ENCODE measurements around the gene KSR2. TPM values are rescaled to one million over a fixed set of nuclear protein-coding genes. Genes with fewer than 3 reads are reported as not detected.

Gene KSR2
- total RNA-seq, 1 experiment from 2014 or later, result 1.3 TPM

DNA sequence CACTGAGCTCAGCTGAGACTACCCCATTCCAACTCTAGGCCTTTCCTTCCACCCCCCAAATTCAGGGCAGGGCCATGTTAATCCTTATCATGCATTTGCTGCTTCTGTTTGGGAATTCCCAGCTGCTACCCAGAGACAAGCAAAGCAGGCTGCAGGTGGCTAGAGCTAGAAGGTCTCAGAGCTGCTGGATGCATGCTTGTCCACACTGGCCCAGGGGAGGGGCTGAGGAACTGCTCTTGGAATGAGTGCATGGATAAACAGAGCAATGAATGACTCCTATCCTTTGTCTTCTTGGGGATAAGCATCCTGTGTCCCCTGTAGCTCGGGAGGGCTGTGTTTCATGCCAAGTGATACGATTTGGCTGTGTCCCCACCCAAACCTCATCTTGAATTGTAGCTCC, 470.5 kb downstream of the KSR2 start:
- Histone ChIP-seq H2AK5ac (ENCODE audit: insufficient read length, low read length) (no peak overlapping the region), H2AFZ (ENCODE audit: low read length) (no peak overlapping the region), H2BK20ac (ENCODE audit: low read depth, low read length, poor library complexity, severe bottlenecking) (no peak overlapping the region), H3K56ac (ENCODE audit: insufficient read length, low read depth, low read length) (no peak overlapping the region), H2BK12ac (ENCODE audit: insufficient read length, low read depth, low read length) (no peak overlapping the region), H3K23me2 (ENCODE audit: insufficient read length, low read depth, low read length, poor library complexity, severe bottlenecking) (no peaks in the 10 kb centered on the region), H3K4me1 (ENCODE audit: insufficient read depth, low read length) (no peaks in the 10 kb centered on the region; the same call in 1 of the 2 replicates), H3K18ac (ENCODE audit: insufficient read length, low read depth, low read length) (no peak overlapping the region), H3K4me2 (ENCODE audit: insufficient read depth, insufficient read length, low read length) (no peak overlapping the region), H4K5ac (ENCODE audit: insufficient read length, low read depth, low read length) (no peak overlapping the region), H2BK120ac (ENCODE audit: low read depth, low read length, poor library complexity, severe bottlenecking) (no peak overlapping the region), H2BK5ac (ENCODE audit: insufficient read length, low read length) (no peak overlapping the region), H4K20me1 (ENCODE audit: control insufficient read depth, insufficient read depth, insufficient read length) (no peaks in the 10 kb centered on the region), H3K27me3 (ENCODE audit: insufficient read depth, low read length) (no peaks in the 10 kb centered on the region), H3K14ac (ENCODE audit: insufficient read depth, low read length) (no peak overlapping the region), H3T11ph (ENCODE audit: low read length) (no peak overlapping the region), H4K8ac (replicated peaks; ENCODE audit: insufficient read length, low read depth, low read length) (no peak overlapping the region), H2BK15ac (ENCODE audit: low read depth, low read length) (no peak overlapping the region), H3K9ac (ENCODE audit: extremely low read depth, insufficient read length, low read length) (no peak overlapping the region), H3K79me1 (ENCODE audit: insufficient read depth, low read depth, low read length, poor library complexity, severe bottlenecking) (no peaks in the 10 kb centered on the region), H3K4ac (ENCODE audit: low read depth, low read length) (no peak overlapping the region), H3K27ac (ENCODE audit: insufficient read length, low read depth, low read length) (no peak overlapping the region), H4K91ac (ENCODE audit: insufficient read length, low read depth, low read length) (no peak overlapping the region), H3K9me3 (ENCODE audit: control insufficient read depth, low read depth, low read length) (no peaks in the 10 kb centered on the region), H3K23ac (ENCODE audit: insufficient read length, low read depth, low read length) (no peak overlapping the region), H3K79me2 (ENCODE audit: insufficient read depth, low read length) (no peaks in the 10 kb centered on the region)
- DNase-seq, result no peak
- Mint-ChIP-seq H3K4me3 (no peak overlapping the region), H3K27me3 (ENCODE audit: low read depth) (peaks cover 1% of the 10 kb centered on the region; the same call in 1 of the 2 replicates), H3K4me1 (peaks cover 19 to 20% of the 10 kb centered on the region in 2 experiments), H3K36me3 (ENCODE audit: insufficient read depth in 1 of 3, low read depth in 3 of 3) (no peaks in the 10 kb centered on the region; a peak in 1 of 7 replicates), H3K27ac (no peak overlapping the region), H3K9me3 (no peaks in the 10 kb centered on the region)
- WGBS (ENCODE audit: extremely low coverage, insufficient read length, low lambda C conversion rate), result no CpG with 5 or more reads among the region's 2 CpGs
- TF ChIP-seq, protein P1, sequence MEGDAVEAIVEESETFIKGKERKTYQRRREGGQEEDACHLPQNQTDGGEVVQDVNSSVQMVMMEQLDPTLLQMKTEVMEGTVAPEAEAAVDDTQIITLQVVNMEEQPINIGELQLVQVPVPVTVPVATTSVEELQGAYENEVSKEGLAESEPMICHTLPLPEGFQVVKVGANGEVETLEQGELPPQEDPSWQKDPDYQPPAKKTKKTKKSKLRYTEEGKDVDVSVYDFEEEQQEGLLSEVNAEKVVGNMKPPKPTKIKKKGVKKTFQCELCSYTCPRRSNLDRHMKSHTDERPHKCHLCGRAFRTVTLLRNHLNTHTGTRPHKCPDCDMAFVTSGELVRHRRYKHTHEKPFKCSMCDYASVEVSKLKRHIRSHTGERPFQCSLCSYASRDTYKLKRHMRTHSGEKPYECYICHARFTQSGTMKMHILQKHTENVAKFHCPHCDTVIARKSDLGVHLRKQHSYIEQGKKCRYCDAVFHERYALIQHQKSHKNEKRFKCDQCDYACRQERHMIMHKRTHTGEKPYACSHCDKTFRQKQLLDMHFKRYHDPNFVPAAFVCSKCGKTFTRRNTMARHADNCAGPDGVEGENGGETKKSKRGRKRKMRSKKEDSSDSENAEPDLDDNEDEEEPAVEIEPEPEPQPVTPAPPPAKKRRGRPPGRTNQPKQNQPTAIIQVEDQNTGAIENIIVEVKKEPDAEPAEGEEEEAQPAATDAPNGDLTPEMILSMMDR (conservative IDR thresholded peaks at IDR 0.05), result no peak

Data from H9 (cell line).